ENCODE measurements around the gene NDUFA11. TPM values are rescaled to one million over a fixed set of nuclear protein-coding genes. Genes with fewer than 3 reads are reported as not detected.

NDUFA11 gene
- total RNA-seq, 4 donors from 2014 or later = 123 to 215 (median 163) TPM

GRCh38 chr19:5934774-5935472 is 31.3 kb upstream of the NDUFA11 start:
- intact Hi-C loops (cut with DNase I; ENCODE audit: low total_unique reads) = no loop called here
- 58 to 71% methylated on average over 16 of the region's 16 CpGs for WGBS, 2 donors
- no peak for DNase-seq (ENCODE audit: low spot score in 2 of 2)
- H3K4me3 ChIP-seq (ENCODE audit: low read depth, poor library complexity, severe bottlenecking) = no peak overlapping the region
- TF ChIP-seq POLR2A (IDR thresholded peaks at IDR 0.05) = no peak
- TF ChIP-seq CTCF (IDR thresholded peaks at IDR 0.05) = no peak

GRCh38 chr19:5934069-5934401 is 30.4 kb upstream of the NDUFA11 start:
- H3K4me3 ChIP-seq (ENCODE audit: low read depth, poor library complexity, severe bottlenecking) = no peak overlapping the region
- intact Hi-C loops (cut with DNase I; ENCODE audit: low total_unique reads) = no loop called here
- TF ChIP-seq CTCF (IDR thresholded peaks at IDR 0.05) (no peak), POLR2A (IDR thresholded peaks at IDR 0.05) (no peak)
- 92 to 95% methylated on average over 5 of the region's 5 CpGs for WGBS, 2 donors
- no peak for DNase-seq (ENCODE audit: low spot score in 2 of 2)

GRCh38 chr19:5933391-5934068 is 29.9 kb upstream of the NDUFA11 start:
- intact Hi-C loops (cut with DNase I; ENCODE audit: low total_unique reads) = no loop called here

DNA sequence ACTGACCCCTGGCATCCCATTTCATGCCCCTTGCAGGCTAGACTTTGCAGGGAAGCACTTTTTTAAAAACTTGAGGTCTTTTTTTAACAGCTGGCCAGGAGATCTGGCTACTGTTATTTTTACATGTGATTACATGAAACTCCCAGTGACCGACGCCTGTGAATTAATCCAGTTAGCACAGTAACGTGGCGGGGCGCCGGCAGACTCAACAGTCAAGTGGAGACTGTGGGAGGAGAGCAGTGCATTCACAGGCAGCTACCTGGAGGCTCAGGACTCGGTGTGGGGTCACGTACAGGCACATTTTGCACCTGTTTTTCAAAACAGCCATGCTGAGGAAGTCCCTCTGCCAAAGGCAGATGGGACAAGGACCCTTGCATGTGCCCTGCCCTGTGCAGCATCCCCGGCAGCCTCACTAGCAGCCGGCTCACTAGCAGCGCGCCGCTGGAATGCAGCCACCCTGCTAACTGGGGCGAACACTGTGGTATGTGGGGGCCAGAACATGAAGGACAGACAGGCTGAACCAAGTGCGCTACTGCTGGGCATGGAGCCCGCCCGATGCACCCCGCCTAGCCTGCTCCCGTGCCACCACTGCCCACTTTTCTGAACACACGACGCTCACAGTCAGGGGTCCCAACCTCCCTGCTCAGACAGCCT is 29.1 kb upstream of the NDUFA11 start:
- 91 to 92% methylated on average over 20 to 21 of the region's 21 CpGs for WGBS, 2 donors
- no peak overlapping the region for H3K4me3 ChIP-seq (ENCODE audit: low read depth, poor library complexity, severe bottlenecking)
- no peak for TF ChIP-seq POLR2A (IDR thresholded peaks at IDR 0.05)
- no peak for TF ChIP-seq CTCF (IDR thresholded peaks at IDR 0.05)
- DNase-seq (ENCODE audit: low spot score in 2 of 2) = no peak
- intact Hi-C loops (cut with DNase I; ENCODE audit: low total_unique reads) = no loop called here

More at GRCh38 chr19:5933391-5934068, 29.9 kb upstream of the NDUFA11 start:
- H3K4me3 ChIP-seq (ENCODE audit: low read depth, poor library complexity, severe bottlenecking) = no peak overlapping the region
- WGBS, 2 donors = 87 to 91% methylated on average over 17 to 20 of the region's 20 CpGs
- TF ChIP-seq CTCF (IDR thresholded peaks at IDR 0.05) = no peak
- no peak for TF ChIP-seq POLR2A (IDR thresholded peaks at IDR 0.05)
- DNase-seq (ENCODE audit: low spot score in 2 of 2) = no peak

DNA sequence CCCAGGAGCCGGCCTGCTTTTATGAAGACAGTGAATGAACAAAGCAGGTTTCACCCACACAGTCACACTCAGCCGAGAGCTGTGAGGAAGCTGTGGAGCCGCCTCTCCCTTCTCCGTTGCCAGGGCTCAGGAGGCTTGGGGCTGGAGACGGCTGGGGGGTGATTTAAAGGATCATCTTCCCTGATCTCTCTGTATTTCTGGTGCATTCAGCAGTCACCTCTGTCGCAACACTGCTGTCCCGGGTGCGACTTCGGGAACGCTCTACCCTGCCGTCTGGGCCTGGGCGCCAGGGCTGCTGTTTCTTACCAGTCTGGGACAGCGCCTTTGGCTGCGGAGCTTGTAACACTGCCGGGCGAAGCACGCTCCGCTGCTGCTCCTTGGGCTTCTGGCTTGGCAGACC is 28.6 kb upstream of the NDUFA11 start:
- TF ChIP-seq CTCF (IDR thresholded peaks at IDR 0.05) (no peak), POLR2A (IDR thresholded peaks at IDR 0.05) (no peak)
- no peak for DNase-seq (ENCODE audit: low spot score in 2 of 2)
- intact Hi-C loops (cut with DNase I; ENCODE audit: low total_unique reads) = no loop called here
- no peak overlapping the region for H3K4me3 ChIP-seq (ENCODE audit: low read depth, poor library complexity, severe bottlenecking)
- WGBS, 2 donors = 96 to 97% methylated on average over 18 of the region's 18 CpGs

All from lower leg skin (tissue), 4 donors.